ENCODE data around the gene ATG9B. TPM values are rescaled to one million over a fixed set of nuclear protein-coding genes. Genes with fewer than 3 reads are reported as not detected.
A peak's percentile ranks its signal among the peaks of the same experiment; 100 is the strongest.

Gene ATG9B
- total and polyA plus RNA-seq, 2 of the 13 experiments (the other 11 are each of a cell fraction or from before 2014, with no cell fraction given): 0.24 TPM; not detected in 1

- DNase-seq (ENCODE audit: low spot score) (no peak), ATAC-seq (no peak), FAIRE-seq (no peak)
- 94% methylated on average over 6 of the region's 6 CpGs for WGBS (ENCODE audit: low lambda C conversion rate)
- H3K27me3 ChIP-seq (ENCODE audit: control insufficient read depth in 1 of 2, insufficient read depth in 2 of 2, low read length in 2 of 2): no peaks in the 10 kb centered on the region; a peak in 1 of 5 replicates
- no peak overlapping the region for H3K4me2 ChIP-seq (ENCODE audit: low read depth, low read length)
- no TSS peak for BruUV-seq (replicated peaks)
- H3K4me3 ChIP-seq (replicated peaks in 1 of 3; ENCODE audit: insufficient read depth in 1 of 3, low read depth in 2 of 3, low read length in 3 of 3): no peak overlapping the region
- TF ChIP-seq ATRX (CRISPR knock-in tag; IDR thresholded peaks at IDR 0.05; ENCODE audit: borderline replicate concordance) (no peak), TRAFD1 (CRISPR knock-in tag; IDR thresholded peaks at IDR 0.05; ENCODE audit: borderline replicate concordance) (no peak), SETDB1 (CRISPR knock-in tag; IDR thresholded peaks at IDR 0.05; ENCODE audit: borderline replicate concordance) (no peak), ZKSCAN1 (IDR thresholded peaks at IDR 0.05; ENCODE audit: low read length) (no peak), POGZ (CRISPR knock-in tag; IDR thresholded peaks at IDR 0.05) (no peak), ONECUT2 (CRISPR knock-in tag; IDR thresholded peaks at IDR 0.05) (no peak), ZNF354B (CRISPR knock-in tag; IDR thresholded peaks at IDR 0.05) (no peak)
- in situ Hi-C loops (cut with HindIII; ENCODE audit: extremely low pct_ligation_motif_present, low pct_unique_long_range_greater_than_20kb): no loop called here
- peaks cover 4% of the 10 kb centered on the region; the same call in 1 of the 2 replicates for H4K20me1 ChIP-seq (ENCODE audit: insufficient read depth, low read length)
- H3K27ac ChIP-seq (ENCODE audit: extremely low read length, insufficient read depth, low read length): no peak overlapping the region
- intact Hi-C loops (cut with micrococcal nuclease; ENCODE audit: unreplicated experiment): no loop called here
- H3K4me1 ChIP-seq (ENCODE audit: insufficient read depth, low read length): peaks cover 40% of the 10 kb centered on the region
- no peak overlapping the region for H3K9ac ChIP-seq (ENCODE audit: insufficient read depth, low read depth, low read length)
- ChIA-PET CTCF (ENCODE audit: low intra/inter-chr PET ratio, low total read pairs) (no interaction called here), POLR2A (no interaction called here)
- peaks cover 16% of the 10 kb centered on the region for H3K79me2 ChIP-seq (ENCODE audit: insufficient read depth, low read length)
- no peak overlapping the region for H2AFZ ChIP-seq (ENCODE audit: low read length)
- peaks cover 15 to 52% of the 10 kb centered on the region in 2 experiments; a peak in 4 of 5 replicates for H3K36me3 ChIP-seq (replicated peaks in 1 of 2; ENCODE audit: control insufficient read depth in 1 of 2, insufficient read depth in 2 of 2, low read length in 2 of 2)
- H3K9me3 ChIP-seq (ENCODE audit: low read length): no peaks in the 10 kb centered on the region
These were observed 40.7 kb upstream of the ATG9B start for GRCh38 chr7:151064993-151065392.

DNA sequence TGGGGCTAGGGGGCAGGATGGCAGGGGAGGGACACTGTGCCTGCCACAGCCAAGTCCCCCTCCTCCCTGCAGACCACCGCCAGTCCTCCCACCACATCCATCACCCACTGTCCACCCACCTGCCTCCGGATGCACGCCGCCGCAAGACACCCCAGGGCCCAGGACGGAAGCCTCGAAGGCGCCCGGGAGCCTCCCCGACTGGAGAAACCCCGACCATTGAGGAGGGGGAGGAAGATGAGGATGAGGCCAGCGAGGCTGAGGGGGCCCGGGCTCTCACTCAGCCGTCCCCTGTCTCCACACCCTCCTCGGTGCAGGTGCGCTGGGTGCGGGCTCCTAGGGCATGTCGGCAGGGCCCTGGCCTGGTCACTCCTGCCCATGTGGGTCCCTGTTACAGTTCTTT, 40.2 kb upstream of the ATG9B start:
- Histone ChIP-seq H2AFZ (ENCODE audit: low read length) (no peak overlapping the region), H3K36me3 (replicated peaks in 1 of 2; ENCODE audit: control insufficient read depth in 1 of 2, insufficient read depth in 2 of 2, low read length in 2 of 2) (peaks cover 11 to 47% of the 10 kb centered on the region in 2 experiments; a peak in 4 of 5 replicates), H3K9me3 (ENCODE audit: low read length) (no peaks in the 10 kb centered on the region), H3K79me2 (ENCODE audit: insufficient read depth, low read length) (peaks cover 16% of the 10 kb centered on the region), H3K9ac (ENCODE audit: insufficient read depth, low read depth, low read length) (no peak overlapping the region), H3K4me1 (ENCODE audit: insufficient read depth, low read length) (peaks cover 40% of the 10 kb centered on the region), H3K27ac (ENCODE audit: extremely low read length, insufficient read depth, low read length) (no peak overlapping the region), H4K20me1 (ENCODE audit: insufficient read depth, low read length) (peaks cover 4% of the 10 kb centered on the region; the same call in 1 of the 2 replicates), H3K4me2 (ENCODE audit: low read depth, low read length) (no peak overlapping the region), H3K4me3 (replicated peaks in 1 of 3; ENCODE audit: insufficient read depth in 1 of 3, low read depth in 2 of 3, low read length in 3 of 3) (no peak overlapping the region), H3K27me3 (ENCODE audit: control insufficient read depth in 1 of 2, insufficient read depth in 2 of 2, low read length in 2 of 2) (no peaks in the 10 kb centered on the region; a peak in 1 of 5 replicates)
- in situ Hi-C loops (cut with HindIII; ENCODE audit: extremely low pct_ligation_motif_present, low pct_unique_long_range_greater_than_20kb) (no loop called here), intact Hi-C loops (cut with micrococcal nuclease; ENCODE audit: unreplicated experiment) (no loop called here)
- WGBS (ENCODE audit: low lambda C conversion rate): 96% methylated on average over 4 of the region's 18 CpGs
- CTCF ChIA-PET (ENCODE audit: low intra/inter-chr PET ratio, low total read pairs): no interaction called here
- no peak for ATAC-seq
- FAIRE-seq: no peak
- BruUV-seq (replicated peaks): no TSS peak
- DNase-seq (ENCODE audit: low spot score): no peak
- TF ChIP-seq NFKB2 (CRISPR knock-in tag; IDR thresholded peaks at IDR 0.05; ENCODE audit: borderline replicate concordance) (no peak), RBFOX2 (IDR thresholded peaks at IDR 0.05; ENCODE audit: low read depth, low read length) (0 out of 2 replicates have a peak, but pooled peaks have one; percentile 53), ZNF430 (CRISPR knock-in tag; IDR thresholded peaks at IDR 0.05) (no peak), ZNF788 (CRISPR knock-in tag; IDR thresholded peaks at IDR 0.05; ENCODE audit: borderline replicate concordance) (no peak), ZNF317 (CRISPR knock-in tag; IDR thresholded peaks at IDR 0.05) (no peak), PRDM10 (CRISPR knock-in tag; IDR thresholded peaks at IDR 0.05; ENCODE audit: low read depth) (no peak), AGO2 (optimal IDR thresholded peaks at IDR 0.05; ENCODE audit: low read depth, low read length) (peak; percentile 54), ZNF550 (CRISPR knock-in tag; IDR thresholded peaks at IDR 0.05; ENCODE audit: borderline replicate concordance) (no peak)
- POLR2A ChIA-PET: interaction anchor here (4.4 kb wide), 1 partner anchor 17 kb away, joined by 144 read pairs; the partner anchor contains the start of genes FASTK and TMUB1
